ENCODE results near the gene GBX2. TPM values are rescaled to one million over a fixed set of nuclear protein-coding genes. Genes with fewer than 3 reads are reported as not detected.

The GBX2 gene
- total RNA-seq, 4 donors from 2014 or later = not detected

DNA sequence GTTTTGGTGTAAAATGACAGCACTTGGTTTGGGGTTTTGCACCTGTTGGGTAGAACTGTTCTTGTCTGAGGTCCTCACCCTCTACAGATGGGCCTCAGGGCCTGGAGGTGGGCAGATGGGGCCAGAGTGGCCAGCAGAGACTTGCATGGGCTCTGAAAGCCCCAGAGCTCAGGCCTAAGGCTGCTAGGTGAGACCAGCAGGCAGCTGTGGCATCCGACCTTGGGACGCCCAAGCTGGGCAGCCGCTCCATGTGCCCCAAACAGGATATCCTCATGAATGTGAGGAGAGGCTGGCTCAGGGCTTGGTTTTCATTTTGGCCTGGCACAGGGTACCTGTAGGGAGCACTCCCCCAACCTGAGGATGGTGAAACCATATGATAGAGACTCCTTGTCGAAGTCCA, 38.3 kb downstream of the GBX2 start:
- Histone ChIP-seq H3K27me3 (no peaks in the 10 kb centered on the region), H3K9me3 (no peaks in the 10 kb centered on the region), H3K4me3 (no peak overlapping the region), H3K4me1 (no peaks in the 10 kb centered on the region), H3K36me3 (peaks cover 0 to 75% (median 0%) of the 10 kb centered on the region in 3 donors), H3K27ac (no peak overlapping the region)
- no peak for DNase-seq (ENCODE audit: low spot score in 2 of 2)
- WGBS, 2 donors = 94 to 100% methylated on average over 4 of the region's 4 CpGs
- TF ChIP-seq EP300 (IDR thresholded peaks at IDR 0.05) (no peak), POLR2A (IDR thresholded peaks at IDR 0.05) (no peak)
- TF ChIP-seq, protein P1, sequence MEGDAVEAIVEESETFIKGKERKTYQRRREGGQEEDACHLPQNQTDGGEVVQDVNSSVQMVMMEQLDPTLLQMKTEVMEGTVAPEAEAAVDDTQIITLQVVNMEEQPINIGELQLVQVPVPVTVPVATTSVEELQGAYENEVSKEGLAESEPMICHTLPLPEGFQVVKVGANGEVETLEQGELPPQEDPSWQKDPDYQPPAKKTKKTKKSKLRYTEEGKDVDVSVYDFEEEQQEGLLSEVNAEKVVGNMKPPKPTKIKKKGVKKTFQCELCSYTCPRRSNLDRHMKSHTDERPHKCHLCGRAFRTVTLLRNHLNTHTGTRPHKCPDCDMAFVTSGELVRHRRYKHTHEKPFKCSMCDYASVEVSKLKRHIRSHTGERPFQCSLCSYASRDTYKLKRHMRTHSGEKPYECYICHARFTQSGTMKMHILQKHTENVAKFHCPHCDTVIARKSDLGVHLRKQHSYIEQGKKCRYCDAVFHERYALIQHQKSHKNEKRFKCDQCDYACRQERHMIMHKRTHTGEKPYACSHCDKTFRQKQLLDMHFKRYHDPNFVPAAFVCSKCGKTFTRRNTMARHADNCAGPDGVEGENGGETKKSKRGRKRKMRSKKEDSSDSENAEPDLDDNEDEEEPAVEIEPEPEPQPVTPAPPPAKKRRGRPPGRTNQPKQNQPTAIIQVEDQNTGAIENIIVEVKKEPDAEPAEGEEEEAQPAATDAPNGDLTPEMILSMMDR (IDR thresholded peaks at IDR 0.05) = no peak

DNA sequence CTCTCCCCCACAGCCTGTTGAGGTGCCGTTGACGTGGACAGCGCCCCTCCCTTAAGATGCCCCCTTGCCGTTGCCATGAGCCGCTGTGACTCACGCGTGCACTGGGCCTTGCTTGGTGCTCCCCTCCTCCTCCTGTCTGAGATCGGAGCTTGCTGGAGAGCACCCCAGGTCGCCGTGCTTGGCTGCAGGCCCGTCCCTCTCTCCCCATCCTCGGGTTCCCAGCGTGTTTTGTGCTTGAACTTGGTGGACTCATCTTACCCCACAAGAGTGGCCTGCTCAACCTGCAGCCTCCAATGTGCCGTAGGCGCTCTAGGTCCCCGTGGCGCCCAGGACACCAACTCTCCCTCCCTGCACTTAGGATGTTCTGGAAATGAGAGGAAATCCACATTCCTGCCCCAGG, 39.9 kb downstream of the GBX2 start:
- Histone ChIP-seq H3K36me3 (peaks cover 0 to 85% (median 9%) of the 10 kb centered on the region in 3 donors), H3K4me3 (no peak overlapping the region), H3K27ac (no peak overlapping the region), H3K4me1 (no peaks in the 10 kb centered on the region), H3K27me3 (no peaks in the 10 kb centered on the region), H3K9me3 (no peaks in the 10 kb centered on the region)
- TF ChIP-seq, protein P1 (IDR thresholded peaks at IDR 0.05) = no peak
- TF ChIP-seq POLR2A (IDR thresholded peaks at IDR 0.05) (no peak), EP300 (IDR thresholded peaks at IDR 0.05) (no peak)
- 82 to 88% methylated on average over 16 to 17 of the region's 17 CpGs for WGBS, 2 donors
- DNase-seq (ENCODE audit: low spot score in 2 of 2) = no peak

DNA sequence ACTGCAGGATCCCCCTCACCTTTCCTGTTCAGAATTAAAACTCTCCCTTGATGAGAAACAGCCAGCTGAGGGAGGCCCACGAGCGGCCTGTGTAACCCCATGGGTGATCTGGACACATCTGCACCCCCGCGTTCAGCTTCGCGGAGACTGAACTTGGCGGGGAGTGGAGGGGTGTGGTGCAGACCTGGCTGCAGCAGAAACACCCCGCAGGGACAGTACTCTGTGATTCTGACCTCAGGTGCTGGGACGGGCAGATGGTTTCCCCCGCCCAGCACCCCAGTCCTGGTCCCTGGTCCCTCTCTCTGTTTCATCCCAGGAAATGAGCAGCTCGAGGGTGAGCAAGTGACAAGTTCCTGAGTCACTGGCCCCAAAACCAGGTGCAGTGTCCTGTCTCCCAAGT, 41.2 kb downstream of the GBX2 start:
- no peak overlapping the region for H3K27ac ChIP-seq
- TF ChIP-seq POLR2A (IDR thresholded peaks at IDR 0.05) = no peak
- DNase-seq (ENCODE audit: low spot score in 2 of 2) = no peak
- H3K4me3 ChIP-seq = no peak overlapping the region
- H3K4me1 ChIP-seq = no peaks in the 10 kb centered on the region
- H3K36me3 ChIP-seq = peaks cover 0 to 83% (median 9%) of the 10 kb centered on the region in 3 donors
- WGBS, 2 donors = 87 to 88% methylated on average over 10 to 11 of the region's 11 CpGs
- no peaks in the 10 kb centered on the region for H3K9me3 ChIP-seq
- H3K27me3 ChIP-seq = no peaks in the 10 kb centered on the region

DNA sequence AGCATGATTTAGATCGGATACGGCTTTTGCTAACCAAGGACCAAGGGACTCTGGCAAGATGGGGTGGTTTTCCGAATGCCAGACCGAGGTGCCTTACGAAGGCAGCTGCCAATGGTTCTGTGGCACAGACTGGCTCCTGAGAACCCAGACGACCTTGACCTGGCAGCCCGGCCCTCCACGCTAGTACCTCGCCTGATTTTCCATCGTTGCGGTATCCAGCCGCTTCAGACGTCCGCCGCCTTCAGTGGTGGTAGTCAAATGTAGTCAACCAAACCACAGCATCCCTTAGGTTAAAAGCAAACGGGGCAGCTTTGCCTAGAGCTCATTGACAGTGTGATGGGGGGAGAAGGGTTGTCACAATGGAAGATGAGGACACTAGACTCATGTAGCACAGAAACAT, 42.6 kb downstream of the GBX2 start:
- Histone ChIP-seq H3K36me3 (peaks cover 0 to 91% (median 9%) of the 10 kb centered on the region in 3 donors), H3K4me3 (no peak overlapping the region), H3K9me3 (no peaks in the 10 kb centered on the region), H3K4me1 (no peaks in the 10 kb centered on the region), H3K27ac (no peak overlapping the region), H3K27me3 (no peaks in the 10 kb centered on the region)
- DNase-seq (ENCODE audit: low spot score in 2 of 2) = no peak
- WGBS, 2 donors = 89 to 90% methylated on average over 16 of the region's 16 CpGs
- TF ChIP-seq POLR2A (IDR thresholded peaks at IDR 0.05) (no peak), EP300 (IDR thresholded peaks at IDR 0.05) (no peak)
- TF ChIP-seq, protein P1 (IDR thresholded peaks at IDR 0.05) = no peak

DNA sequence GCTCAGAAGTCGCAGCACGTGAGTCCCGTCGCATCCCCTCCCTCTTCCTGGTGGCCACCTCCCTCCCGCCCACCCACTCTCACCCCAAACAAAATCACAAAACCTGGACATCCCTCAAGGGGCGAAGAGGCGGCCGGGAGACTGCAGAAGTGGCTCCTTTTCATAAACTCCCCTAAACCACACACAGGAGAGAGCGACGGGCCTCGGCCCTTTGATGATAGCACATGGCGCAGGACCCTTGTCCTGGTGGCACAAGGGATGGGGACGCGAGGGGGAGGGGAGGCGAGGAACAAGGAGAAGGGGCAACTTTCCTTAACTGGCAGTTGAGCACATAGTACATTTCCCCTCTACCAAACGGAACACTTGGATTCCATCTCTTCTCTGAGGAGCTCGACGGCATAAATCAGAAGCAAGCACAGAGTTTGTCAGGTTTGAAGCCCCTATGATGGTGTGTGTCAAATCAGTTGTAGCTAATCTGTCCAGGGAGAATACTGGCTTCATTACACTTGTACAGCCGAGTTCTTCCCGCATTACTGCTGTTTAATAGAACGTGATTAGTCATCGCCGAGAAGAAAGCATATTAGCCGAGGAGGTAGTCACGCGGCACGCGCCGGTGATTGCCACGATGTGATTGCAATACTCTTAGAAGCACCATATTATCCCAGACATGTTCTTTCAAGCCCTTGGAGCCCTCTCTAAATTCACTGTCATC, 43.8 kb downstream of the GBX2 start:
- no peak for DNase-seq (ENCODE audit: low spot score in 2 of 2)
- Histone ChIP-seq H3K9me3 (no peaks in the 10 kb centered on the region), H3K27ac (no peak overlapping the region), H3K27me3 (no peaks in the 10 kb centered on the region), H3K4me3 (no peak overlapping the region), H3K4me1 (no peaks in the 10 kb centered on the region), H3K36me3 (peaks cover 0 to 88% (median 9%) of the 10 kb centered on the region in 3 donors)
- TF ChIP-seq EP300 (IDR thresholded peaks at IDR 0.05) (no peak), POLR2A (IDR thresholded peaks at IDR 0.05) (no peak)
- TF ChIP-seq, protein P1 (IDR thresholded peaks at IDR 0.05) = no peak
- 92 to 95% methylated on average over 30 of the region's 30 CpGs for WGBS, 2 donors
